ENCODE results near the gene PNKD. TPM values are rescaled to one million over a fixed set of nuclear protein-coding genes. Genes with fewer than 3 reads are reported as not detected.
A peak's percentile ranks its signal among the peaks of the same experiment; 100 is the strongest.

PNKD gene
- total and polyA plus RNA-seq, 2 experiments from 2014 or later = 28.2 to 83.3 TPM

DNA sequence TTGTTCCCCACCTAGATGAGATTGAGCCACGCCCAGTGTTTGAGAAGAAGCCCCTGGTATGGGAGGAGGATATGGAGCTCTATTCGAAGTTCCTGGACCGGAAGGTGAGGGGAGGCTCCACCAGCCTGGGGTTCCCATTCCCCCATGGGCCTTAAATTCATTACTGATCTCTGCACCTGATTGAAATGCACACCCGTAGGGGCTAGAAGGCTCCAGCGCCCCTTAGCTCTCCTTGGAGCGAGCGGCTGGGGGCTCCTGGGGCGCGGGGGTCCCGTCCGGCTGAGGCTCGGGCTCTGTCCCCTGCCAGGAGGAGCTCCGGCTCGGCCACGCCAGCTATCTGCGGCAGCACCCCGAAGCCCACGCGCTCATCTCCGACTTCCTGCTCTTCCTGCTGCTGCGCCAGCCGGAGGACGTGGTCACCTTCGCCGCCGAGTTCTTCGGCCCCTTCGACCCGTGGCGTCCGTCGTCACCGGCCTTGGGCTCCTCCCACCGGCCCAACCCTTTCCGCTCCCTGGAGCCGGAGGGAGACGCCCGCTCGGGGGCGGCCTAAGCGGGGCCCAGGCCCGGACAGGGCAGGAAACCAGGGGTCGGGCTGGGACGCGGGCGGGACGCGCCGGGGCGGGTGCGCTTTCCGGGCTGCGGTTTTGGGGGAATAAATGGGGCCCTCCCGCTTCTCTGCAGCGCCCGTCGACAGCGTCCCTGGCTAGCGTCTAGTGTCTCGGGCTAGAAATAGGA, 97.3 kb downstream of the PNKD start:
- Histone ChIP-seq H3K4me2 (peak overlapping the region; percentile 96), H3K4me1 (ENCODE audit: insufficient read depth) (no peaks in the 10 kb centered on the region), H3K27ac (ENCODE audit: low read depth) (peak overlapping the region; percentile 72; the same call in 1 of the 2 replicates), H2AFZ (peak overlapping the region; percentile 97), H3F3A (replicated peaks; ENCODE audit: low read depth) (peaks cover 8% of the 10 kb centered on the region; the same call in 1 of the 2 replicates), H3K36me3 (ENCODE audit: insufficient read depth) (no peaks in the 10 kb centered on the region), H4K20me1 (replicated peaks; ENCODE audit: insufficient read depth) (no peaks in the 10 kb centered on the region), H3K9me2 (ENCODE audit: insufficient read depth) (no peaks in the 10 kb centered on the region), H3K79me2 (replicated peaks; ENCODE audit: insufficient read depth) (no peaks in the 10 kb centered on the region), H3K27me3 (ENCODE audit: insufficient read depth) (no peaks in the 10 kb centered on the region), H3K4me3 (peak overlapping the region; percentile 85)
- TF ChIP-seq POLR2AphosphoS5 (IDR thresholded peaks at IDR 0.05; ENCODE audit: low read depth) = peak; percentile 99
- TF ChIP-seq STAT1 (IDR thresholded peaks at IDR 0.05; ENCODE audit: unreplicated experiment) = no peak
- no peak for TF ChIP-seq JUNB (IDR thresholded peaks at IDR 0.05; ENCODE audit: unreplicated experiment)
- TF ChIP-seq, protein P1, sequence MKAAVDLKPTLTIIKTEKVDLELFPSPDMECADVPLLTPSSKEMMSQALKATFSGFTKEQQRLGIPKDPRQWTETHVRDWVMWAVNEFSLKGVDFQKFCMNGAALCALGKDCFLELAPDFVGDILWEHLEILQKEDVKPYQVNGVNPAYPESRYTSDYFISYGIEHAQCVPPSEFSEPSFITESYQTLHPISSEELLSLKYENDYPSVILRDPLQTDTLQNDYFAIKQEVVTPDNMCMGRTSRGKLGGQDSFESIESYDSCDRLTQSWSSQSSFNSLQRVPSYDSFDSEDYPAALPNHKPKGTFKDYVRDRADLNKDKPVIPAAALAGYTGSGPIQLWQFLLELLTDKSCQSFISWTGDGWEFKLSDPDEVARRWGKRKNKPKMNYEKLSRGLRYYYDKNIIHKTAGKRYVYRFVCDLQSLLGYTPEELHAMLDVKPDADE (IDR thresholded peaks at IDR 0.05) = peak; percentile 64
- TF ChIP-seq ZNF114 (CRISPR knock-in tag; IDR thresholded peaks at IDR 0.05) = no peak
- TF ChIP-seq, protein P2, sequence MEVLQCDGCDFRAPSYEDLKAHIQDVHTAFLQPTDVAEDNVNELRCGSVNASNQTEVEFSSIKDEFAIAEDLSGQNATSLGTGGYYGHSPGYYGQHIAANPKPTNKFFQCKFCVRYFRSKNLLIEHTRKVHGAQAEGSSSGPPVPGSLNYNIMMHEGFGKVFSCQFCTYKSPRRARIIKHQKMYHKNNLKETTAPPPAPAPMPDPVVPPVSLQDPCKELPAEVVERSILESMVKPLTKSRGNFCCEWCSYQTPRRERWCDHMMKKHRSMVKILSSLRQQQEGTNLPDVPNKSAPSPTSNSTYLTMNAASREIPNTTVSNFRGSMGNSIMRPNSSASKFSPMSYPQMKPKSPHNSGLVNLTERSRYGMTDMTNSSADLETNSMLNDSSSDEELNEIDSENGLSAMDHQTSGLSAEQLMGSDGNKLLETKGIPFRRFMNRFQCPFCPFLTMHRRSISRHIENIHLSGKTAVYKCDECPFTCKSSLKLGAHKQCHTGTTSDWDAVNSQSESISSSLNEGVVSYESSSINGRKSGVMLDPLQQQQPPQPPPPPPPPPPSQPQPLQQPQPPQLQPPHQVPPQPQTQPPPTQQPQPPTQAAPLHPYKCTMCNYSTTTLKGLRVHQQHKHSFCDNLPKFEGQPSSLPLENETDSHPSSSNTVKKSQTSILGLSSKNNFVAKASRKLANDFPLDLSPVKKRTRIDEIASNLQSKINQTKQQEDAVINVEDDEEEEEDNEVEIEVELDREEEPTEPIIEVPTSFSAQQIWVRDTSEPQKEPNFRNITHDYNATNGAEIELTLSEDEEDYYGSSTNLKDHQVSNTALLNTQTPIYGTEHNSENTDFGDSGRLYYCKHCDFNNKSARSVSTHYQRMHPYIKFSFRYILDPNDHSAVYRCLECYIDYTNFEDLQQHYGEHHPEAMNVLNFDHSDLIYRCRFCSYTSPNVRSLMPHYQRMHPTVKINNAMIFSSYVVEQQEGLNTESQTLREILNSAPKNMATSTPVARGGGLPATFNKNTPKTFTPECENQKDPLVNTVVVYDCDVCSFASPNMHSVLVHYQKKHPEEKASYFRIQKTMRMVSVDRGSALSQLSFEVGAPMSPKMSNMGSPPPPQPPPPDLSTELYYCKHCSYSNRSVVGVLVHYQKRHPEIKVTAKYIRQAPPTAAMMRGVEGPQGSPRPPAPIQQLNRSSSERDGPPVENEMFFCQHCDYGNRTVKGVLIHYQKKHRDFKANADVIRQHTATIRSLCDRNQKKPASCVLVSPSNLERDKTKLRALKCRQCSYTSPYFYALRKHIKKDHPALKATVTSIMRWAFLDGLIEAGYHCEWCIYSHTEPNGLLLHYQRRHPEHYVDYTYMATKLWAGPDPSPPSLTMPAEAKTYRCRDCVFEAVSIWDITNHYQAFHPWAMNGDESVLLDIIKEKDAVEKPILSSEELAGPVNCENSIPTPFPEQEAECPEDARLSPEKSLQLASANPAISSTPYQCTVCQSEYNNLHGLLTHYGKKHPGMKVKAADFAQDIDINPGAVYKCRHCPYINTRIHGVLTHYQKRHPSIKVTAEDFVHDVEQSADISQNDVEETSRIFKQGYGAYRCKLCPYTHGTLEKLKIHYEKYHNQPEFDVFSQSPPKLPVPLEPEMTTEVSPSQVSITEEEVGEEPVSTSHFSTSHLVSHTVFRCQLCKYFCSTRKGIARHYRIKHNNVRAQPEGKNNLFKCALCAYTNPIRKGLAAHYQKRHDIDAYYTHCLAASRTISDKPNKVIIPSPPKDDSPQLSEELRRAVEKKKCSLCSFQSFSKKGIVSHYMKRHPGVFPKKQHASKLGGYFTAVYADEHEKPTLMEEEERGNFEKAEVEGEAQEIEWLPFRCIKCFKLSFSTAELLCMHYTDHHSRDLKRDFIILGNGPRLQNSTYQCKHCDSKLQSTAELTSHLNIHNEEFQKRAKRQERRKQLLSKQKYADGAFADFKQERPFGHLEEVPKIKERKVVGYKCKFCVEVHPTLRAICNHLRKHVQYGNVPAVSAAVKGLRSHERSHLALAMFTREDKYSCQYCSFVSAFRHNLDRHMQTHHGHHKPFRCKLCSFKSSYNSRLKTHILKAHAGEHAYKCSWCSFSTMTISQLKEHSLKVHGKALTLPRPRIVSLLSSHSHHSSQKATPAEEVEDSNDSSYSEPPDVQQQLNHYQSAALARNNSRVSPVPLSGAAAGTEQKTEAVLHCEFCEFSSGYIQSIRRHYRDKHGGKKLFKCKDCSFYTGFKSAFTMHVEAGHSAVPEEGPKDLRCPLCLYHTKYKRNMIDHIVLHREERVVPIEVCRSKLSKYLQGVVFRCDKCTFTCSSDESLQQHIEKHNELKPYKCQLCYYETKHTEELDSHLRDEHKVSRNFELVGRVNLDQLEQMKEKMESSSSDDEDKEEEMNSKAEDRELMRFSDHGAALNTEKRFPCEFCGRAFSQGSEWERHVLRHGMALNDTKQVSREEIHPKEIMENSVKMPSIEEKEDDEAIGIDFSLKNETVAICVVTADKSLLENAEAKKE (CRISPR knock-in tag; IDR thresholded peaks at IDR 0.05) = no peak
- no peak for TF ChIP-seq ZNF331 (CRISPR knock-in tag; IDR thresholded peaks at IDR 0.05; ENCODE audit: low read depth)
- no peak for TF ChIP-seq EZH2phosphoT487 (IDR thresholded peaks at IDR 0.05; ENCODE audit: unreplicated experiment)
- TF ChIP-seq CREB1 (CRISPR knock-in tag; IDR thresholded peaks at IDR 0.05; ENCODE audit: low read depth) = peak; percentile 57
- Mint-ChIP-seq H3K4me3 (peak overlapping the region; percentile 77), H3K9me3 (no peaks in the 10 kb centered on the region), H3K27ac (no peak overlapping the region), H3K36me3 (ENCODE audit: low read depth) (no peaks in the 10 kb centered on the region), H3K27me3 (ENCODE audit: insufficient read depth, low read depth, poor library complexity) (peaks cover 23% of the 10 kb centered on the region), H3K4me1 (peaks cover 4% of the 10 kb centered on the region; the same call in 2 of the 3 replicates)
- ATAC-seq (peak; percentile 96), DNase-seq (ENCODE audit: low spot score) (peak; percentile 93)
